H1 (cell line): ENCODE measurements around the gene HTR2A. TPM values are rescaled to one million over a fixed set of nuclear protein-coding genes. Genes with fewer than 3 reads are reported as not detected.

Source experiments
- MAX ChIP-seq: IDR thresholded peaks from 2 replicates; pipeline ENCODE4 v1.6.1; 2012; ENCODE audit warnings: inconsistent platforms
- polyA plus RNA-seq, 7 experiments: library from polyadenylated mRNA; depleted of rRNA in 3 of 7; stranded (reverse) in 5 of 7; unstranded in 2 of 7; fragments of >200 nt in 5 of 7; fragments of 200-250 nt in 2 of 7; gene quantifications; 1 replicate in 5 of 7; 2 replicates in 1 of 7; 4 replicates in 1 of 7; pipeline versions ENCODE4 v1.2.1 to v1.2.3, GENCODE V29; 2011 to 2013; ENCODE audit warnings: missing spikeins in 2 of 7, mixed read lengths in 2 of 7
- total RNA-seq: library from RNA; stranded (reverse); fragmentation: NEBNext Ultra II Directional; extraction: Animal tissue kit (Norgen Biotek cat#: 25700); gene quantifications from 2 replicates; pipeline ENCODE4 v1.2.1, GENCODE V29; 2021

Gene HTR2A
- total and polyA plus RNA-seq, 2 of the 8 experiments (the other 6 are each of a cell fraction or from before 2014, with no cell fraction given) = not detected

- no peak for TF ChIP-seq MAX
Measured at GRCh38 chr13:46834657-46835056, 62.2 kb downstream of the HTR2A start (continued).
